ENCODE measurements around the gene ADARB2. TPM values are rescaled to one million over a fixed set of nuclear protein-coding genes. Genes with fewer than 3 reads are reported as not detected.
A peak's percentile ranks its signal among the peaks of the same experiment; 100 is the strongest.
"Not testable (repeated sequence)": the region's sequence is repeated elsewhere in the genome, so short reads cannot be mapped to it uniquely, and the experiment has no call there.

ADARB2 gene
- not detected in 2 replicates for total RNA-seq (2014; rRNA removed; shearing (Covaris generic))

DNA sequence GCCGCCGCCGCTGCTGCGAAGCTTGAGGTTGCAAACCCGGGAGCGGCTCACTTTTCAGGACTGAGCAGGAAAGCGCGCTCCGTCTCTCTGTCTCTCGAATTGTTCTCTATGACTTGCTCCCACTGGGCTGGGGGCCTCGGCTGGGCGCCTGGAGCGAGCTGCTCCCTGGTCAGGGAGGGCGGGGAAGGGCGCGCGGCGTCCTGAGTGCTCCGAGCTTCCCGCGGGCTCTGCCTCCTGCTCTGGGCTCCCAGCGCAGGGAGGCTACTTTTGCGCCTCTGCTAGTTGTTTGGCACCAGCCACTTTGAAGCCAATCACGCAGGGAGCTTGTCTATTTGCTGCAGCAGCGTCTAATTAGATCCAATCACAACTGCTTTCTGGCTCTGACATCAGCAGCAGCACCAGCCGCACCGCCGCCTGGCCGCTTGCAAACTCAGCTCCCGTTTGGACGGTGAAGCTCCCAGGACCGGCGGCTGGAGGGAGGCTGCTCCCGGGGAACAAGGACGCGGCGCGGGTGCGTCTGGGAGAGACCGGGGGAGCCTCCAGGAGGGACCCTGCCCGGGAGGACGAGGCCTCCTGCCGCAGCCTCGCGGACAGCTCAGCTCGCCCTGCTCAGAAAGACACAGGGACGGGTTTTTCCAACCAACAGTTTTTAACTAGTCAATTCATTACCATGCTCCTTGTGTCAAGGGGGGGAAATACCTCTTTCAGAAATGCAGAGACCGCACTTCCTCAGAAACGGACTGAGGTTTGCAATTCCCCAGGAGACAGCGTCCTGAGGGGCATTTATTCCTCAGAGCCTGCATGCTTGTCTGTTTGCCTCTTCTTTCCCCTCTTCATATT lies at the start of gene ADARB2:
ADARB2 (minus strand) TSS at position 304 of the 840 bp plus-strand sequence.
- in situ Hi-C loops (cut with HindIII; ENCODE audit: low sequenced_read_pairs), result no loop called here
- DNase-seq (ENCODE audit: low spot score), result peak; percentile 40

DNA sequence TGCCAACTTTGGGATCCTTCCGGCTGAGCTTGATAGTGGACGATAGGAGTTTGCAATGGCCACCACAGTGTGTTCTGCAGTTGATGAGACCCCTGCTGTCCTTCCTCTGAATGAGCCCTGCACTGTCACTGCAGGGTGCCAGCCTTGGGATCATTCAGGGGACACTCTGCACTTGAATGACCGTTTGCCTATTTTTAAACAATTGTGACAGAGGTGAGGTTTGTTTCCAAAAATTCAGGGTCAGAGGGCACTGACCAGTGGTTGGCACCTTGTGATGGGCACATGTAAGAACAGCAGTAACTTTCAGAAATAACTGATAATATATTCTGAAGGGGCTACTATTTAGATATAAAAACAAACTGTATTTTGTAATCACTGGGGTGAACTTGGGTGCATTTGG lies 48.5 kb upstream of the ADARB2 start:
- in situ Hi-C loops (cut with HindIII; ENCODE audit: low sequenced_read_pairs), result no loop called here
- DNase-seq (ENCODE audit: low spot score), result no peak

DNA sequence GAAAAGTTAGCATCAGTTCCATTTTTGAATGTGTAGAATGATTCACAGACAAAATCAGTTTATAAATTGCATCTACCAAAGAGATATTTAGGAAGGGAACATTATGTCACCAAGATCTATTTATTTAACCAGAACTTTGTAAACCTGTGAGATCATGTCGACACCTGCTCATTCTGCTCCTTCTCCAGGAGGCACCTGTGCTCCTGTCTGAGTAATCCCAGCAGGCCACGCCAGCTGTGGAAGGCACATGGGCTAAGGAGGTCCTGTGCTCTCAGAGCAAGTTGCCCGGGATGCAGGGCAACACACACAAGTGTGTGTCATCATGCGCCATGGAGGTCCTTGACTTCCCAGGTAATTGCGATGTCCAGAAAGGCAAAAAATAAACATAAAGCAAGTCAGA lies 45.5 kb upstream of the ADARB2 start:
- DNase-seq (ENCODE audit: low spot score), result no peak
- in situ Hi-C loops (cut with HindIII; ENCODE audit: low sequenced_read_pairs), result no loop called here

DNA sequence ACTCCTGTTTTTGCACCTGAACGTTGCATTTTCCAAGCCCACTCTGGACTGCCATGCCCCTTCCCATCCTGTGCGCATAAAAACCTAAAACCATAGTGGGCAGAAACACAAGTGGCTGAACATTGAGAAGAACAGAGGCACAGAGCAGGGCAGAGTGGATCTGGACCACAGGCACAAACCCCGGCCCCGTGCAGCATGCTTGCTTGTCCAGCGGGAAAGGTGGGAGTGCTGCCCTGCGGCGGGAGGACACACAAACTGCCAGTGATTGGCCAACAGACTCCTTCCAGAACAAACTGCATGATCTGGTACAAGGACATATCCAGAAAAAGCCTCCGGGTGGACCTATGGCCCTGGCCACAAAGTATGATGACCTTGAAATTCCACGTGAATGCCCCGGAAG lies 42.5 kb upstream of the ADARB2 start:
- in situ Hi-C loops (cut with HindIII; ENCODE audit: low sequenced_read_pairs), result no loop called here
- DNase-seq (ENCODE audit: low spot score), result no peak

DNA sequence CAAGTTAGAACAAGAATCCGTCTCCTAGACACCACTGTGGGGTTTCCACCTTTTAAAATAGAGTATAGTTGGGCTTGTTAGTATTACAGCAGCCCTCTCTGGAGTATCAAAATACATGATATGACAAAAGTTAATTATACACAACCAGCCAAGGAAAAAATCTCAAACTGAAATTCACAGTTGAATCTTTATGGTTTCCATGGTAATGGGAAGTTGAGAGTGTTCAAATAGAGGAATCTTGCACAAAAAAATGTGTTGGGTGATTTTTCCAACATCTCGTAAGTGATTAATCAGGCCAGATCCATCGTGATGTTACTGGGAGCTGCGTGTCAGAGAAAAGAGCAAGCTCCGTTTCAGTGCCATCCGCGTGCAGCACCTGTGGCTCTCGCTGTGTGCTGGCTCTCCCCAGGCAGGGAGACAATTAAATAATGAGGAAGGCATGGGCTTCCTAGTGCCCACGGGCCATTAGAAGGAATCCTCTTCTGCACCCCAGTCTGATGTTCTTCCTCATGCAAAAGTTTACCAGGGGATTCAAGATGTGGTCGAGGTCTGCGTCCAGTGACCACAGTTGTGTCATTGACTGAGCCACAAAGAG lies 41.1 kb upstream of the ADARB2 start:
- no peak for DNase-seq (ENCODE audit: low spot score)

DNA sequence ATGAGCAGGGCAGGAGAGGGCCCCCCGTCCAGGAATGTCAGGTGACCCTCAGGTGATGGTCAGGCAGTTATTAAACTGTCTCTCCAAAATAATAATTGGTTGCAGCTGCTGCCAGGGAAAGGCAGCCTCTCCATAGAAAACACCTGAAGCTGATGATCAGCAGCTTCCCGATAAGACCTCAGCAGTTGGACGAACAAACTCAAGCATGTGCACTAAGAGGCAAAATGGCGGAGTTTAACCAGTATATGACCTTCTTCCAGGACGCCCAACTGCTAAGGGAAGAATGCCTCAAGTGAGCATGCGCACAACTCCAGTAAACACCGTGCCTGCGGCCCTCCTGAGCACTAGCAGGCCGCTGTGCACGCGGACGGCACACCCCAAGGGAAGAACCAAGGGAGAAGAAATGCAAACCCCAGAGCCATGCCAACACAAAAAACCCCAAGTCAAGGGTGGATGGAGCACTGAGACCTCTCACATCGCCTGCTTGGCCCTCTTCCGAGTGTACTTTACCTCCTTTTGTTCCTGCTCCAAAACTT lies 38.9 kb upstream of the ADARB2 start:
- in situ Hi-C loops (cut with HindIII; ENCODE audit: low sequenced_read_pairs), result no loop called here
- no peak for DNase-seq (ENCODE audit: low spot score)

More for the DNA sequence above, 41.1 kb upstream of the ADARB2 start:
- in situ Hi-C loops (cut with HindIII; ENCODE audit: low sequenced_read_pairs), result no loop called here

DNA sequence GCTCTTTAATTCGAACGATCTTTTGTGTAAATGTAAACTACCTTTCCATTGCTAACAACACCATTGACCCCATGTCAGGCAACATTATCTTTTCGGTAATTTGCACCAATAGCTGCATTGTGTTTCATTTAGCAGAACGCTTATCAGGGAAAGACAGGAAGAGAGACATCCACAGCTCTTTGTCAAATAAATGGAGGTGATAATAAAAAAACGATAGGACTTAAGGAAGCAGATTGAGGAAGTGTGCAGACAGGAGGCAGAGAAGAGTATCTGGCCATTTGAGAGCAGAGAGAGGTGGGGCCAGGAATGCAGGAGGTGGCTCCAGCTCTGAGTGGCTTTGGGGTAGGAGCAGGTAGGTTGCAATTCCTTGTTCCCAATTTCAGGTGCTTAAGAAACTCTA lies 37.5 kb upstream of the ADARB2 start:
- DNase-seq (ENCODE audit: low spot score), result no peak
- in situ Hi-C loops (cut with HindIII; ENCODE audit: low sequenced_read_pairs), result no loop called here

DNA sequence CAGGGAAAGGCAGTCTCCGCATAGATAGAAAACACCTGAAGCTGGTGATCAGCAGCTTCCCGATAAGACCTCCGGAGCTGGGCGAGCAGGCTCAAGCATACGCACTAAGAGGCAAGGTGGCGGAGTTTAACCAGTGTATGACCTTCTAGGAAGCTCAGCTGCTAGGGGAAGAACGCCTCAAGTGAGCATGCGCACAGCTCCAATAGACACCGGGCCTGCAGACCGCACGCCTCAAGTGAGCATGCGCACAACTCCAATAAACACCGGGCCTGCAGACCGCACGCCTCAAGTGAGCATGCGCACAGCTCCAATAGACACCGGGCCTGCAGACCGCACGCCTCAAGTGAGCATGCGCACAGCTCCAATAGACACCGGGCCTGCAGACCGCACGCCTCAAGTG lies 35.9 kb upstream of the ADARB2 start:
- in situ Hi-C loops (cut with HindIII; ENCODE audit: low sequenced_read_pairs); DNase-seq (ENCODE audit: low spot score): not testable (repeated sequence)

DNA sequence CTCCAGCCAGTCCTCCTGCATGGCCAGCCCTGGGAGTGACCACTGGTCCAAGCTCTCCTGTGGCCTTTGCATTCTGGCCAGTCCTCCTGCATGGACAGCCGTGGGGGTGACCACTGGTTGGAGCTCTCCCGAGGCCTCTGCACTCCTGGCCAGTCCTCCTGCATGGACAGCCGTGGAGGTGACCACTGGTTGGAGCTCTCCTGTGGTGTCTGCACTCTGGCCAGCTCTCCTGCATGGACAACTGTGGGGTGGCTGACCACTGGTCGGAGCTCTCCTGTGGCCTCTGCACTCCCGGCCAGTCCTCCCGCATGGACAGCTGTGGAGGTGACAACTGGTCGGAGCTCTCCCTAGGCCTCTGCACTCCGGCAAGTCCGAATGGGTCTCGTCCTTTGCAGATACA lies 28.7 kb upstream of the ADARB2 start:
- in situ Hi-C loops (cut with HindIII; ENCODE audit: low sequenced_read_pairs), result no loop called here
- DNase-seq (ENCODE audit: low spot score), result no peak

DNA sequence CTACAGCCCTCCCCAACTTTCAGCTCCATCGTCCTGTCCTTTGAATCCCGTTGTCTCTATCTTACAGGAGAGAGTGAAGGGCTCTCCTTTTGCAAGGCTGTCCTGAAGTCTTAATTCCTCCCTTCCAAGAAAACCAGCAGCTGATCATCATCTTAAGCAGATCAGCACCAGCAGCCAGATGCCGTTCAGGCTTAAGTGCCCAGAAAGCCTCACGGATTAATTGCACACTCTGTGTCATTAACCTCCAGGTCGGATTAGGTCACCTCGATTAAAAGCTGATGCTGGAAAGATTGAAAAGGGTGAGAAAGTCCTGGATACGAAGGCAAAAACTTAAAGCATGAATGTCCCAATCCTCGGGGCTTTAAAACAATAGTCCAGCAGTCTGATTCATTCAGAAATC lies 24.8 kb upstream of the ADARB2 start:
- no peak for DNase-seq (ENCODE audit: low spot score)
- in situ Hi-C loops (cut with HindIII; ENCODE audit: low sequenced_read_pairs), result no loop called here

DNA sequence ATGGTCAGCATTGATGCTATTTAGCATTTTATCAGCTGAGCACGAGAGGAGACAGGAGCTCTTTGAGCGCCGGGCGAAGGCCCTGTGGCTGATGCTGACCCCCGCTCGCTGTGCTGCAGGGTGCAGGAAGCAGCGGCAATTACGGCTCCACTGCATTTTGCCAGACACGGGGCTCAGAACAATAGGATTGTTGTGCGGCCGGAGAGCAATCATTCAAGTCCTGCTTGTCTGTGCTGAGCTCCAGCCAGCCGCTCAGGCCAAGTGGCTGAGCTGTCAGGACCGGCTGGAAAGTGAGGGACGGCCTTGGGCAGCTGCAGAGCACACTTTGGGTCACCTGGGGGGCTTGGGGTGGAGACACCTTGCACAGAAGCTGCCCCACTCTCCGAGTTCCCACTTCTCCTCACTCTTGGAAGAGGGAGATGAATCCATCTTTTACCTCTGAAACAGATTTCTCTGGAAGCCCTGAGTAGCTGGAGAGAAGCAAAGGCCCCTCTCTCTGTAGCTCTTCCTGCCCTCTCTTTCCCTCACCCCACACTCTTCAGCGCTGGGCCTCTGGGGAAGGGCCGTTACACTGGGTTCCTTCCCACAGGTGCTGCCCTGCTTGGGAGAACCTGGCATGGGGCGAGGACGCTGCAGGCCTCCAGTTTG lies 17.3 kb upstream of the ADARB2 start:
- DNase-seq (ENCODE audit: low spot score), result peak; percentile 9
- in situ Hi-C loops (cut with HindIII; ENCODE audit: low sequenced_read_pairs), result no loop called here

DNA sequence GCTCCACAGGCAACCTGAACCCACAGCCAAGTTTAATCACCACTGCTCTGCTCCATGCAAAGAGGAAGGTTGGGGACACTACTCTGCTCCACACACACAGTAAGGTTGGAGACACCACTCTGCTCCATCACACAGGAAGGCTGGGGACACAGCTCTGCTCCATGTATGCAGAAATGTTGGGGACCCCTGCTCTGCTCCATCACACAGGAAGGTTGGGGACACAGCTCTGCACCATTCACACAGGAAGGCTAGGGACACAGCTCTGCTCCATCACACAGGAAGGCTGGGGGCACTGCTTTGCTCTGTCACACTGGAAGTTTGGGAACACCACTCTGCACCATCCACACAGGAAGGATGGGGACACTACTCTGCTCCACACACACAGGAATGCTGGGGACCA lies 14.8 kb upstream of the ADARB2 start:
- in situ Hi-C loops (cut with HindIII; ENCODE audit: low sequenced_read_pairs), result no loop called here
- DNase-seq (ENCODE audit: low spot score), result no peak

DNA sequence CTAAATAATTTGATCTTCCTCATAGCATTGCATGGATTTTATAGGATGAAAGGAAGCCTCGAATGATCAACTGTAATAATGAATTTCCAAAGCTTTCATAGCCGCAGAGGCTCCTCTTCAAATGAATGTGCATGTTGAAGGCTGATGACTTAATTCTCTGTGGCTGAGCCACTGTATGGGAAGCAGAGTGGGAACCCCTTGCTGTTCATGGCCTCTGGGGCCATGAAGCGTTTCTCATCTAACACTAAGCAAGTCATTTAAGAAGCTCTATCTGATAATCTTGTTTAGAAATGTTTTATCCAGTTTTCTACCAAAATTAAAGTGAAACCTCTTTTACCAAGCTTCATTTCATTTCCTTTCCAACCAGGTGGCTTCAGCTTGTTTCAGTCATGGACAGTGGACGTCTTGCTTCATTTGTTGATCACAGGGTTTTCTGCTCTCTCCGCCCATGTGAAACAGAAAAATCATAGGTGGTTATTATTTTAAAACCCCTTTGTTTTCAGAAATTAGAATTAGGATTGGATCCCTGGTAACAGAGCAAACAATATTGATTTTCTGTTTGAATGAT lies 10.3 kb upstream of the ADARB2 start:
- in situ Hi-C loops (cut with HindIII; ENCODE audit: low sequenced_read_pairs), result no loop called here
- no peak for DNase-seq (ENCODE audit: low spot score)

DNA sequence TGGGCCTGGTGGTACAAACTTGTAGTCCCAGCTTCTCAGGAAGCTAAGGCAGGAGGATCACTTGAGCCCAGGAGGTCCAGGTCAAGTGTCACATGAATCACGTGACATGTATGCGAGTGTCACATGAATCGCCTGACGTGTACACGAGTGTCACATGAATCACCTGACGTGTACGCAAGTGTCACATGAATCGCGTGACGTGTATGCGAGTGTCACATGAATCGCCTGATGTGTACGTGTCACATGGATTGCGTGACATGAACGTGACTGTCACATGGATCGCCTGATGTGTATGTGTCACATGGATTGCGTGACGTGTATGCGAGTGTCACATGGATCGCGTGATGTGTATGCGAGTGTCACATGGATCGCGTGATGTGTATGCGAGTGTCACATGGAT lies 9.5 kb upstream of the ADARB2 start:
- no peak for DNase-seq (ENCODE audit: low spot score)
- in situ Hi-C loops (cut with HindIII; ENCODE audit: low sequenced_read_pairs), result no loop called here

DNA sequence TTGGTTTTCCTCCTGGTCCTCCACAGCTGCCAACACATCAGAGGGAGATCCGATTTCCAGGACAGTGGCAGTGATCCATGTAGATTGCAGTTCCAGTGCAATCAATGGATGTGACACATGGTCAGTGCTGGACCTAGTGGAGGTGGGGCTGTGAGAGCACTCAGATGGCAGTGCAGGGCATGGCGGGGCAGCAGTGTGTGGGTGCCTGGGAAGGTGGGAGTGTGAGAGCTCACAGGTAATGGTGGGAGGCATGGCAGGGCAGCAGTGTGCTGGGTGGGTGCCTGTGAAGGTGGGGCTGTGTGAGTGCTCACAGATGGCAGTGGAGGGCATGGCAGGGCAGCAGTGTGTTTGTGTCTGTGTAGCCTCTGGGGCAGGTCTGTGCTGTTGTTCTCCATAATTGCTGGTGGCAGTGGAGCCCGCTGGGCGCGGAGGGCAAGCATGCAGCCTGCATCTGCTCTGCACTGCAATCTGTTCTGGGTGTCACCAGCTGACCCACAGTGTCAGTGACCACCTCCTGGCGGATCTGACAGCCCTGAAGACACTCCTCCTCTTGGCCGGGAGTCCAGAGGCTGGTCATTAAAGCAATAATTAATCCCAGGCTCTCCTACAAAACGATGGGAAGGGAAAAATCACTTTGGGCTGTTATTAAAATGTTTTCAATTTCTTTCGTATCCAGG lies 8.6 kb upstream of the ADARB2 start:
- no peak for DNase-seq (ENCODE audit: low spot score)
- in situ Hi-C loops (cut with HindIII; ENCODE audit: low sequenced_read_pairs), result no loop called here

DNA sequence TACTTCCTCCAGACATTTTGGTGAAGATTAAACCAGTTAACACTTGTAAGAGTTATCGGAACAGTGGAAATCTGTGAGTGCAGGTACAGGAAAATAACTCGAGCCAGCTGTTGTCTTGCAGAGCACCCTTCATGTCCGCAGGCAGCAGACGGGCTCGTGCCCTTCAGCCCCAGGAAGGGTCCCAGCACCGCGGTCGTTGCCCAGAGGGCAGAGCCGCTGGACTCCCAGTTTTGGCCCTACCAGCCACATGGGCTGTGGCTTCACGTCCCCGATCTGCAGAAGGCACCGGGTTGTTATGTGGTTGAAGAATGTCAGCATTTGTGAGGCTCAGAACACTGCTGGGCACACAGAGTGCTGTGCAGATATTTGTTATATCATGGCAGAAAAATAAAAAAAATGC lies 7.2 kb upstream of the ADARB2 start:
- in situ Hi-C loops (cut with HindIII; ENCODE audit: low sequenced_read_pairs), result no loop called here
- DNase-seq (ENCODE audit: low spot score), result no peak

DNA sequence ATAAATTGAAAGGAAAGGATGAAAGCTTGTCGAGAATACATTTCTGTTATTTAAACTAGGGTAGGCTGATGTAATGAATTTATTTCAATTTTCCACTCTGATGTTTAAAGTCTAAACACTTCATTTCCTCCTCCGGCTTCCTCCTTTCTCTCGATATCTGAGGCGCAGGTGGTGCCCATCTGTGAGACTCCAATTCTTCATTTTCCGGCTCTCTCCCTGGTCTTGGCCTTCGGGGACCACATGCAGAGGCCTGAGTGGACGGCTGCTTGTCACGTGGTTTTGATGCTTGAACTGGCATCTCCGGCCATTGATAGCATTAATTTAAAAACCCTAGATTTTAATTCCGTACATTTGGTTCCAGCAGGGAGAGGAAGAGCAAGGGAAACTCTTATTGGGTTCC lies 5.8 kb upstream of the ADARB2 start:
- in situ Hi-C loops (cut with HindIII; ENCODE audit: low sequenced_read_pairs), result no loop called here
- DNase-seq (ENCODE audit: low spot score), result no peak

DNA sequence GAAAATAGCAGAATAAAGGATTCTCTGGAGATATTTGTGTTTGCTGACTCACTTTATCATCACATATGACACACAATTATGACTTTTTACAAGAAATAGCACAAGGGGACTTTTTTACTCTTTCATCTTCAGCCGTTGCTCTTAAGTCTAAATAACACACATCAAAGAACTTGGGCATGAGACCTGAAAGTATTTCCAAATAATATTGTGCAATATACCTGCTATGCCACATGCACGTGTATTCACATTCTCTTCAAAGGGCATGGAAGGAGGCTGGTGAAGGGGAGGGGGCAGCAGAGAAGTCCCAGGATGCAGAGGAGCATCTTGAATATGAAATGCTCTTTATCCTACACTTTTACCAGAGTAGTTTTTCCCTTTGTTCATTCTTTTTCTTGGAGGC lies 4.1 kb upstream of the ADARB2 start:
- DNase-seq (ENCODE audit: low spot score), result no peak
- in situ Hi-C loops (cut with HindIII; ENCODE audit: low sequenced_read_pairs), result no loop called here

DNA sequence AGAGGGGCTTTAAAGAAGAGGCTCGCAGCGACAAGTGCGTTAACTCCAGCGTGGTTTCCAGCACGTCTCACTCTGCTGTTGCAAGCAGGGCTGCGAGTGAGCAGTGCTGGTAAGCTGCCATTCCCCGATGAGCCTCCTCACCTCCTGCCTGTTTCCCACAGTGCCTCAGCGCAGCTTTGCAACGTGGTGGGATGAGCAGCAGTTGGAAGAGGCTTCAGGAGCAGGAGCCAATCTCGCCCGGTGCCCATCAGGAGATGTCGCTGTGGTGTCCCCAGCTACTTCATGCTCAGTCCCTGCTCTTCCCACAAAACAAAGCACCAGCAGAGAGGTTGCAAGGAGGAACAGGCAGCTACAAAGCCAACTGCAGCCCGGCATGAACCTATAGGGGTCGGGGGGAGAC lies 2.4 kb upstream of the ADARB2 start:
- DNase-seq (ENCODE audit: low spot score), result peak; percentile 24
- in situ Hi-C loops (cut with HindIII; ENCODE audit: low sequenced_read_pairs), result no loop called here
